ENCODE results near the gene CFDP1. TPM values are rescaled to one million over a fixed set of nuclear protein-coding genes. Genes with fewer than 3 reads are reported as not detected.

CFDP1 gene
- total and polyA plus RNA-seq, 2 donors (not counting 1 experiment from before 2014, with no cell fraction given), result 6.3 to 42.8 TPM

- CTCF ChIA-PET, result no interaction called here
- H3K4me3 ChIP-seq (ENCODE audit: control extremely low read depth in 1 of 5, extremely low read depth in 1 of 5, insufficient read depth in 1 of 5, low read depth in 2 of 5, low read length in 4 of 5), result no peak overlapping the region
- H4K20me1 ChIP-seq (ENCODE audit: control insufficient read depth, insufficient read depth, low read length, poor library complexity, severe bottlenecking), result peaks cover 11% of the 10 kb centered on the region
- no peaks in the 10 kb centered on the region for H3K79me2 ChIP-seq (ENCODE audit: control insufficient read depth, insufficient read depth, low read length)
- H3K9ac ChIP-seq (ENCODE audit: low read length), result no peak overlapping the region
- Mint-ChIP-seq H3K4me3 (no peak overlapping the region), H3K9me3 (ENCODE audit: insufficient read depth) (no peaks in the 10 kb centered on the region), H3K27me3 (peaks cover 18% of the 10 kb centered on the region), H3K4me1 (no peaks in the 10 kb centered on the region), H3K27ac (no peak overlapping the region)
- 100% methylated on average over 2 of the region's 4 CpGs for WGBS (ENCODE audit: insufficient coverage)
- peaks cover 0 to 10% (median 4%) of the 10 kb centered on the region in 4 experiments for H3K27me3 ChIP-seq (replicated peaks in 1 of 4; ENCODE audit: control extremely low read depth in 1 of 4, control insufficient read depth in 3 of 4, insufficient read depth in 4 of 4, low read length in 3 of 4)
- no peak overlapping the region for H3K4me2 ChIP-seq (replicated peaks; ENCODE audit: low read depth, low read length, poor library complexity, severe bottlenecking)
- POLR2A ChIA-PET, result no interaction called here
- no peak for DNase-seq
- ATAC-seq (ENCODE audit: low read depth), result no peak
- no peaks in the 10 kb centered on the region for H3K4me1 ChIP-seq (ENCODE audit: control insufficient read depth in 2 of 2, insufficient read depth in 2 of 2, low read length in 2 of 2)
- intact Hi-C loops (cut with micrococcal nuclease), result no loop called here
- H3K27ac ChIP-seq (ENCODE audit: low read length in 2 of 2), result no peak overlapping the region
- no peaks in the 10 kb centered on the region for H3K9me3 ChIP-seq (ENCODE audit: control extremely low read depth in 1 of 3, control insufficient read depth in 2 of 3, insufficient read depth in 1 of 3, low read length in 2 of 3)
- TF ChIP-seq EZH2 (IDR thresholded peaks at IDR 0.05; ENCODE audit: borderline replicate concordance, insufficient read depth, low read depth, low read length, poor library complexity, severe bottlenecking) (no peak), CTCF (IDR thresholded peaks at IDR 0.05) (no peak)
- H3K36me3 ChIP-seq (replicated peaks in 1 of 2; ENCODE audit: control extremely low read depth in 1 of 2, control insufficient read depth in 1 of 2, extremely low read depth in 1 of 2, insufficient read depth in 2 of 2, low read length in 1 of 2), result peaks cover 3 to 5% of the 10 kb centered on the region in 2 experiments
- H2AFZ ChIP-seq (ENCODE audit: insufficient read depth, low read depth, low read length, poor library complexity, severe bottlenecking), result no peak overlapping the region
Measured at GRCh38 chr16:75312875-75313274, 120.4 kb downstream of the CFDP1 start.

DNA sequence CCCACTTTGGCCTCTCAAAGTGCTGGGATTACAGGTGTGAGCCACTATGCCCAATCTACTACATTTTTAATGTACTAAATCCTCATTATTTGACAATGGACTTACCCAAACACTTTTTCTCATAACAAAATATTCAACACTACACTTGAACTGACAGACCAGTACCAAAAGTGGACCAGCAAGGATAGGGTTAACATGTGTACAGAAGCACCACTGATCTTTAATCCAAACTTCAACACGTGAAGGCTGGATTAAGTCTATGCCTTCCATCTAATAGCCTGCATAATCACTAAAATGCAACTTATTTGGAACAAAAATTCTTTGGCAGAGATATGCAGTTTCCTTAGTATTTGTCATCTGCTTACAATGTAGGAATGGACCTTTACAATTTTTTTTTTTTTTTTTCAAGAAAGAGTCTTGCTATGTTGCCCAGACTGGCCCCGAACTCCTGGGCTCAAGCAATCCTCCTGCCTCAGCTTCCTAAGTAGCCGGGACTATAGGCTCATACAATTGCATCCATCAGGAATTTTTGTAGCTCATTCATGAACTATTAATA, 121.8 kb downstream of the CFDP1 start:
- Histone ChIP-seq H3K9ac (ENCODE audit: low read length) (no peak overlapping the region), H3K27me3 (replicated peaks in 1 of 4; ENCODE audit: control extremely low read depth in 1 of 4, control insufficient read depth in 3 of 4, insufficient read depth in 4 of 4, low read length in 3 of 4) (peaks cover 0 to 4% (median 2%) of the 10 kb centered on the region in 4 experiments), H3K79me2 (ENCODE audit: control insufficient read depth, insufficient read depth, low read length) (no peaks in the 10 kb centered on the region), H3K4me2 (replicated peaks; ENCODE audit: low read depth, low read length, poor library complexity, severe bottlenecking) (no peak overlapping the region), H3K9me3 (ENCODE audit: control extremely low read depth in 1 of 3, control insufficient read depth in 2 of 3, insufficient read depth in 1 of 3, low read length in 2 of 3) (no peaks in the 10 kb centered on the region), H2AFZ (ENCODE audit: insufficient read depth, low read depth, low read length, poor library complexity, severe bottlenecking) (no peak overlapping the region), H3K36me3 (replicated peaks in 1 of 2; ENCODE audit: control extremely low read depth in 1 of 2, control insufficient read depth in 1 of 2, extremely low read depth in 1 of 2, insufficient read depth in 2 of 2, low read length in 1 of 2) (peaks cover 1 to 3% of the 10 kb centered on the region in 2 experiments), H3K27ac (ENCODE audit: low read length in 2 of 2) (no peak overlapping the region), H4K20me1 (ENCODE audit: control insufficient read depth, insufficient read depth, low read length, poor library complexity, severe bottlenecking) (peaks cover 8% of the 10 kb centered on the region), H3K4me3 (ENCODE audit: control extremely low read depth in 1 of 5, extremely low read depth in 1 of 5, insufficient read depth in 1 of 5, low read depth in 2 of 5, low read length in 4 of 5) (no peak overlapping the region), H3K4me1 (ENCODE audit: control insufficient read depth in 2 of 2, insufficient read depth in 2 of 2, low read length in 2 of 2) (no peaks in the 10 kb centered on the region)
- Mint-ChIP-seq H3K4me1 (no peaks in the 10 kb centered on the region), H3K27me3 (peaks cover 10% of the 10 kb centered on the region), H3K9me3 (ENCODE audit: insufficient read depth) (no peaks in the 10 kb centered on the region), H3K4me3 (no peak overlapping the region), H3K27ac (no peak overlapping the region)
- POLR2A ChIA-PET, result interaction anchor here (0.7 kb wide), 1 partner anchor 572 kb away, joined by 3 read pairs; no protein-coding TSS in a partner anchor
- intact Hi-C loops (cut with micrococcal nuclease), result no loop called here
- DNase-seq (no peak), ATAC-seq (ENCODE audit: low read depth) (no peak)
- 100% methylated on average over 2 of the region's 3 CpGs for WGBS (ENCODE audit: insufficient coverage)
- CTCF ChIA-PET, result no interaction called here
- TF ChIP-seq EZH2 (IDR thresholded peaks at IDR 0.05; ENCODE audit: borderline replicate concordance, insufficient read depth, low read depth, low read length, poor library complexity, severe bottlenecking), result no peak
- no peak for TF ChIP-seq CTCF (IDR thresholded peaks at IDR 0.05)

Measured in B cell (primary cell).